ENCODE results near the gene ARL5A. TPM values are rescaled to one million over a fixed set of nuclear protein-coding genes. Genes with fewer than 3 reads are reported as not detected.

ARL5A gene
- total and polyA plus RNA-seq, 2 donors (not counting 3 experiments of a cell fraction or from before 2014, with no cell fraction given): 25.8 to 73.2 TPM

- no peaks in the 10 kb centered on the region for H3K9me1 ChIP-seq (replicated peaks; ENCODE audit: control insufficient read depth, extremely low read depth, insufficient read depth, low read length)
- dilution Hi-C loops (cut with MboI; ENCODE audit: extremely low pct_ligation_motif_present, low sequenced_read_pairs) (no loop called here), intact Hi-C loops (cut with micrococcal nuclease) (no loop called here)
- ChIA-PET CTCF (interaction anchor here (1.0 to 1.4 kb wide), 4 partner anchors 11 to 92 kb away, joined by 3 to 5 read pairs (median 3); partner anchors contain the start of gene ARL5A), POLR2A (no interaction called here)
- BruUV-seq (replicated peaks): no TSS peak
- FAIRE-seq (no peak), DNase-seq (ENCODE audit: low read depth, low spot score) (peak; percentile 51)
- H4K20me1 ChIP-seq (replicated peaks; ENCODE audit: control insufficient read depth, extremely low read depth, insufficient read depth, low read length): no peaks in the 10 kb centered on the region
- no peaks in the 10 kb centered on the region for H3K36me3 ChIP-seq (ENCODE audit: control insufficient read depth in 2 of 2, extremely low read depth in 1 of 2, insufficient read depth in 2 of 2, low read length in 2 of 2)
- no peak overlapping the region for H3K27ac ChIP-seq (ENCODE audit: insufficient read depth, low read depth, low read length)
- no peak overlapping the region for H3K4me3 ChIP-seq (replicated peaks in 1 of 3; ENCODE audit: insufficient read depth in 1 of 3, low read depth in 1 of 3, low read length in 3 of 3)
- H3K9ac ChIP-seq (replicated peaks; ENCODE audit: extremely low read depth, insufficient read depth, low read length): no peak overlapping the region
- no peaks in the 10 kb centered on the region for H3K9me3 ChIP-seq (replicated peaks; ENCODE audit: control insufficient read depth, insufficient read depth, low read length)
- H3K4me1 ChIP-seq (ENCODE audit: control insufficient read depth, extremely low read depth, insufficient read depth, low read length): peaks cover 20% of the 10 kb centered on the region
- no peaks in the 10 kb centered on the region for H3K27me3 ChIP-seq (ENCODE audit: control insufficient read depth in 2 of 2, insufficient read depth in 2 of 2, low read length in 2 of 2)
- no peaks in the 10 kb centered on the region for H3K79me2 ChIP-seq (ENCODE audit: control insufficient read depth, insufficient read depth, low read length)
- H3K4me2 ChIP-seq (ENCODE audit: insufficient read depth, low read length): no peak overlapping the region
- no peak overlapping the region for H2AFZ ChIP-seq (ENCODE audit: low read depth, low read length)
- TF ChIP-seq MYC (IDR thresholded peaks at IDR 0.05; ENCODE audit: low read depth, low read length) (no peak), EZH2 (IDR thresholded peaks at IDR 0.05; ENCODE audit: borderline replicate concordance, low read depth, low read length, severe bottlenecking) (no peak), MAX (IDR thresholded peaks at IDR 0.05; ENCODE audit: insufficient read depth, insufficient read length) (no peak), GATA2 (IDR thresholded peaks at IDR 0.05; ENCODE audit: insufficient read depth, insufficient read length, low read depth, low read length) (no peak), POLR2AphosphoS5 (IDR thresholded peaks at IDR 0.05; ENCODE audit: insufficient read depth, low read depth, low read length) (no peak), POLR2A (IDR thresholded peaks at IDR 0.05; ENCODE audit: low read depth, low read length) (no peak), FOS (IDR thresholded peaks at IDR 0.05; ENCODE audit: borderline replicate concordance, insufficient read depth, low read length) (no peak)
These were observed 17.3 kb upstream of the ARL5A start for GRCh38 chr2:151845481-151845880.

GRCh38 chr2:151844211-151844896 lies 16.1 kb upstream of the ARL5A start:
- H3K4me2 ChIP-seq (ENCODE audit: insufficient read depth, low read length): peak overlapping the region; percentile 47
- H3K79me2 ChIP-seq (ENCODE audit: control insufficient read depth, insufficient read depth, low read length): no peaks in the 10 kb centered on the region
- H3K27ac ChIP-seq (ENCODE audit: insufficient read depth, low read depth, low read length): peak overlapping the region; percentile 55
- no peak for FAIRE-seq
- peaks cover 20% of the 10 kb centered on the region for H3K4me1 ChIP-seq (ENCODE audit: control insufficient read depth, extremely low read depth, insufficient read depth, low read length)
- intact Hi-C loops (cut with micrococcal nuclease) (no loop called here), dilution Hi-C loops (cut with MboI; ENCODE audit: extremely low pct_ligation_motif_present, low sequenced_read_pairs) (no loop called here)
- H3K27me3 ChIP-seq (ENCODE audit: control insufficient read depth in 2 of 2, insufficient read depth in 2 of 2, low read length in 2 of 2): no peaks in the 10 kb centered on the region
- peak overlapping the region; percentile 72 for H2AFZ ChIP-seq (ENCODE audit: low read depth, low read length)
- no peaks in the 10 kb centered on the region for H4K20me1 ChIP-seq (replicated peaks; ENCODE audit: control insufficient read depth, extremely low read depth, insufficient read depth, low read length)
- TF ChIP-seq JUN (IDR thresholded peaks at IDR 0.05; ENCODE audit: borderline replicate concordance, insufficient read depth, insufficient read length, low read depth) (peak; percentile 26), EZH2 (IDR thresholded peaks at IDR 0.05; ENCODE audit: borderline replicate concordance, low read depth, low read length, severe bottlenecking) (no peak), MAX (IDR thresholded peaks at IDR 0.05; ENCODE audit: insufficient read depth, insufficient read length) (no peak), POLR2AphosphoS5 (IDR thresholded peaks at IDR 0.05; ENCODE audit: insufficient read depth, low read depth, low read length) (no peak), POLR2A (IDR thresholded peaks at IDR 0.05; ENCODE audit: low read depth, low read length) (no peak), CTCF (IDR thresholded peaks at IDR 0.05; ENCODE audit: extremely low read depth in 1 of 2, insufficient read depth in 1 of 2, low read depth in 1 of 2, low read length in 2 of 2) (no peak), FOS (IDR thresholded peaks at IDR 0.05; ENCODE audit: borderline replicate concordance, insufficient read depth, low read length) (no peak)
- H3K9me1 ChIP-seq (replicated peaks; ENCODE audit: control insufficient read depth, extremely low read depth, insufficient read depth, low read length): no peaks in the 10 kb centered on the region
- ChIA-PET CTCF (no interaction called here), POLR2A (no interaction called here)
- no peaks in the 10 kb centered on the region for H3K36me3 ChIP-seq (ENCODE audit: control insufficient read depth in 2 of 2, extremely low read depth in 1 of 2, insufficient read depth in 2 of 2, low read length in 2 of 2)
- H3K4me3 ChIP-seq (replicated peaks in 1 of 3; ENCODE audit: insufficient read depth in 1 of 3, low read depth in 1 of 3, low read length in 3 of 3): no peak overlapping the region
- no peak overlapping the region for H3K9ac ChIP-seq (replicated peaks; ENCODE audit: extremely low read depth, insufficient read depth, low read length)
- no peaks in the 10 kb centered on the region for H3K9me3 ChIP-seq (replicated peaks; ENCODE audit: control insufficient read depth, insufficient read depth, low read length)
- DNase-seq (ENCODE audit: low read depth, low spot score): peak; percentile 95
- BruUV-seq (replicated peaks): no TSS peak
